LHCN-M2 (cell line): ENCODE results near the gene TBXA2R. TPM values are rescaled to one million over a fixed set of nuclear protein-coding genes. Genes with fewer than 3 reads are reported as not detected.
"Not testable (repeated sequence)": the region's sequence is repeated elsewhere in the genome, so short reads cannot be mapped to it uniquely, and the experiment has no call there.

Source experiments
- DNase-seq: peaks from one replicate; pipeline ENCODE4 v3.0.0-alpha.2; 2012; ENCODE audit warnings: low read depth
- total RNA-seq: library from RNA; depleted of rRNA; stranded (reverse); fragments of >200 nt; gene quantifications from 2 replicates; pipeline ENCODE4 v1.2.3, GENCODE V29; 2014

Gene TBXA2R
- total RNA-seq, 1 experiment from 2014 or later, result 0.57 TPM

- no peak for DNase-seq
Measured at GRCh38 chr19:3605770-3606169, 905 bp downstream of the TBXA2R start.

GRCh38 chr19:3605361-3605760 is 1.3 kb downstream of the TBXA2R start:
- DNase-seq, result no peak

GRCh38 chr19:3604987-3605343 is 1.7 kb downstream of the TBXA2R start:
- DNase-seq, result no peak

- no peak for DNase-seq
Measured at GRCh38 chr19:3604227-3604986, 2.3 kb downstream of the TBXA2R start.

GRCh38 chr19:3603121-3603811 is 3.4 kb downstream of the TBXA2R start:
- DNase-seq, result no peak

GRCh38 chr19:3601021-3601420 is 5.7 kb downstream of the TBXA2R start:
- DNase-seq, result no peak

- no peak for DNase-seq
Measured at GRCh38 chr19:3599776-3600187, 6.9 kb downstream of the TBXA2R start.

- no peak for DNase-seq
Measured at GRCh38 chr19:3595521-3596061, 11.1 kb downstream of the TBXA2R start.

- DNase-seq, result no peak
Measured at GRCh38 chr19:3593156-3593555, 13.5 kb downstream of the TBXA2R start.

GRCh38 chr19:3591876-3592613 is 14.6 kb downstream of the TBXA2R start:
- no peak for DNase-seq

- no peak for DNase-seq
Measured at GRCh38 chr19:3590991-3591659, 15.6 kb downstream of the TBXA2R start.

GRCh38 chr19:3589949-3590348 is 16.7 kb downstream of the TBXA2R start:
- DNase-seq, result no peak

GRCh38 chr19:3589439-3589838 is 17.2 kb downstream of the TBXA2R start:
- DNase-seq, result no peak

GRCh38 chr19:3586707-3587346 is 19.8 kb downstream of the TBXA2R start:
- no peak for DNase-seq

- DNase-seq, result no peak
Measured at GRCh38 chr19:3586127-3586626, 20.5 kb downstream of the TBXA2R start.

GRCh38 chr19:3585301-3586126 is 21.2 kb downstream of the TBXA2R start, which contains the start of gene GIPC3:
Gene GIPC3 (plus strand): TSS chr19:3585478. CDS start chr19:3585598, 120 bp downstream.
- no peak for DNase-seq

- DNase-seq, result not testable (repeated sequence)
Measured at GRCh38 chr19:3584036-3584802, 22.5 kb downstream of the TBXA2R start.

GRCh38 chr19:3581792-3582191 is 24.9 kb downstream of the TBXA2R start:
- not testable (repeated sequence) for DNase-seq
